K562 (cell line): ENCODE data around the gene AZU1. TPM values are rescaled to one million over a fixed set of nuclear protein-coding genes. Genes with fewer than 3 reads are reported as not detected.

Experiments
- CEBPG ChIP-seq, 3 experiments: fragments of 200-800 bp in 1 of 3; sonication (Bioruptor generic) in 1 of 3; sonication (generic) in 1 of 3; formaldehyde crosslinking in 1 of 3; IDR thresholded peaks in 2 of 3; conservative IDR thresholded peaks in 1 of 3; 2 replicates each; pipeline versions ENCODE4 v1.6.1 to v1.8.0; 2016 to 2022; ENCODE audit warnings: missing compliant biosample characterization in 2 of 3, missing genetic modification characterization in 2 of 3, mild to moderate bottlenecking in 1 of 3, missing genetic modification reagents in 1 of 3
- DPF2 ChIP-seq: fragments of 450-650 bp; IDR thresholded peaks from 2 replicates; pipeline ENCODE4 v1.6.1; 2016
- MCM2 ChIP-seq: fragments of 450-650 bp; IDR thresholded peaks from 2 replicates; pipeline ENCODE4 v1.6.1; 2017; ENCODE audit warnings: low read depth, mild to moderate bottlenecking
- POLR2A ChIP-seq: fragments of 450-650 bp; conservative IDR thresholded peaks from 2 replicates; pipeline ENCODE4 v1.6.1; 2016
- POLR2AphosphoS2 ChIP-seq: IDR thresholded peaks from 2 replicates; pipeline ENCODE4 v1.6.1; 2012; ENCODE audit warnings: low read length, improper control_type of control experiment
- POLR2B ChIP-seq: fragments of 450-650 bp; IDR thresholded peaks from 2 replicates; pipeline ENCODE4 v1.6.1; 2018; ENCODE audit warnings: low read depth; ENCODE audit not compliant: partially characterized antibody
- POLR2G ChIP-seq: fragments of 200-400 bp; formaldehyde crosslinking; IDR thresholded peaks from 2 replicates; pipeline ENCODE4 v1.6.1; 2017; ENCODE audit warnings: low read depth, mild to moderate bottlenecking, antibody characterized with exemption, low read length, moderate library complexity
- PRPF4 ChIP-seq: fragments of 200-400 bp; formaldehyde crosslinking; IDR thresholded peaks from one replicate; pipeline ENCODE4 v1.6.1; 2017; ENCODE audit warnings: low read length, low read depth, mild to moderate bottlenecking; ENCODE audit not compliant: insufficient read depth, poor library complexity, severe bottlenecking
- SNRNP70 ChIP-seq: fragments of 200-400 bp; formaldehyde crosslinking; optimal IDR thresholded peaks from 2 replicates; pipeline ENCODE3; 2017; ENCODE audit warnings: low read depth, low read length
- TFAP4 ChIP-seq: sonication (generic); formaldehyde crosslinking; IDR thresholded peaks from 2 replicates; pipeline ENCODE4 v1.8.0; 2022; ENCODE audit warnings: missing genetic modification reagents, mild to moderate bottlenecking, moderate library complexity, borderline replicate concordance
- ZBTB12 ChIP-seq: fragments of 250-450 bp; sonication (Bioruptor Pico); IDR thresholded peaks from 2 replicates; pipeline ENCODE4 v1.4.0; 2020
- polyA plus RNA-seq, 8 experiments: library from polyadenylated mRNA; depleted of rRNA in 4 of 8; stranded (reverse) in 5 of 8; unstranded in 3 of 8; fragments of >200 nt; fragmentation: Nextera tagmentation in 2 of 8; fragmentation: Illumina TruSeq in 1 of 8; extraction: Ambion mirVana in 2 of 8; extraction: Trizol in 1 of 8; gene quantifications; 2 replicates each; pipeline versions ENCODE4 v1.2.1 to v1.2.3, GENCODE V29; 2011 to 2014; ENCODE audit warnings: inconsistent platforms in 1 of 8, missing spikeins in 1 of 8
- total RNA-seq, 7 experiments: library from RNA; depleted of rRNA in 6 of 7; stranded (reverse); fragments of >200 nt in 6 of 7; fragmentation: Illumina TruSeq in 2 of 7; extraction: Trizol in 2 of 7; gene quantifications; 2 replicates each; pipeline versions ENCODE4 v1.2.1 to v1.2.3, GENCODE V29; 2011 to 2021; ENCODE audit warnings: low replicate concordance in 1 of 7
- TF ChIP-seq, protein P1 (sequence below), 2 experiments: IDR thresholded peaks; 2 replicates each; pipeline ENCODE4 v1.6.1; 2012; ENCODE audit warnings: improper control_type of control experiment in 2 of 2, low read depth in 2 of 2, low read length in 2 of 2, borderline replicate concordance in 1 of 2
- TF ChIP-seq, protein P2 (sequence below): fragments of 250-450 bp; sonication (Bioruptor Pico); IDR thresholded peaks from 2 replicates; pipeline ENCODE4 v1.5.0; 2022; ENCODE audit warnings: mild to moderate bottlenecking

AZU1 gene
- total and polyA plus RNA-seq, 9 of the 15 experiments (the other 6 are each of a cell fraction or from before 2014, with no cell fraction given): 0.29 to 1.9 (median 0.59) TPM; not detected in 3

DNA sequence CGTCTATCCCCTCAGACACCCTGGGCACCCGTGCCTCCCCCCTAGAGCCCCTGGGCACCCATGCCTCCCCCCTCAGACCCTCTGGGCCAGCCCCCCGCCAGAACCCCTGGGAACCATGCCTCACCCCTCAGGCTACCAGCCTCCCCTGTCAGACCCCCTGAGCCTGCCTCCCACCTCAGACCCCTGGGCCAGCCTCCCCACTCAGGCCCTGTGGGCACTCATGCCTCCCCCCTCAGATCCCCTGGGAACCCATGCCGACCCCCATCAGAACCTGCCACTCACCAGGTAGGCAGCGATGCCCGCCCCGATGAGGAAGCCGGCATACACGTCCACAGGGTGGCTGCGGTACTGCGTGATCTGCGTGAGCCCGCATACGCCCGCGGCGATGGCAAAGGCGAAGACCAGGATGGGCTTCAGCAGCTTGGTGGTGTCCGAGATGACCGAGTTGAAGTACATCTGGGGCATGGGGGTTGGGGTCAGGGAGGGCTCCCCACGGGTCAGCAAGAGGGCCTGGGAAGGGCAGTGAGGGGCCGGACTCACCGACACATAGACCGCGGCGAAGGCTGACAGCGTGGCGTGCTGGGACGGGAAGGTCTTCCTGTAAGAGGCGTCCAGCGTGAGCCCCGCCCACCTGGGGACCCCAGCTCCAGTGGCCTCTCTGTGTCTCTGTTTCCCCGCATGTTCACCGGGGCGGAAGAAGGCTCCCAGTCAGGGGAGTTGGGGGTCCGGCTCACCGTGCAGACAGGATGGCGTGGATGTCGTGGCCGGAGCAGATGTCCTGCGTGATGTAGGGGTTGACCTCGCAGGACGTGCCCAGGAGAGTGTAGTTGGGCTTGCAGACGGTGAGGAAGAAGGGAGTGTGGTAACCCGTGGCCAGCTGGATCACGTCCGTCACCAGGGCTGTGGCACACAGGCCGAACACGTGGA is 13.2 kb upstream of the AZU1 start (continued):
- TF ChIP-seq, protein P1, sequence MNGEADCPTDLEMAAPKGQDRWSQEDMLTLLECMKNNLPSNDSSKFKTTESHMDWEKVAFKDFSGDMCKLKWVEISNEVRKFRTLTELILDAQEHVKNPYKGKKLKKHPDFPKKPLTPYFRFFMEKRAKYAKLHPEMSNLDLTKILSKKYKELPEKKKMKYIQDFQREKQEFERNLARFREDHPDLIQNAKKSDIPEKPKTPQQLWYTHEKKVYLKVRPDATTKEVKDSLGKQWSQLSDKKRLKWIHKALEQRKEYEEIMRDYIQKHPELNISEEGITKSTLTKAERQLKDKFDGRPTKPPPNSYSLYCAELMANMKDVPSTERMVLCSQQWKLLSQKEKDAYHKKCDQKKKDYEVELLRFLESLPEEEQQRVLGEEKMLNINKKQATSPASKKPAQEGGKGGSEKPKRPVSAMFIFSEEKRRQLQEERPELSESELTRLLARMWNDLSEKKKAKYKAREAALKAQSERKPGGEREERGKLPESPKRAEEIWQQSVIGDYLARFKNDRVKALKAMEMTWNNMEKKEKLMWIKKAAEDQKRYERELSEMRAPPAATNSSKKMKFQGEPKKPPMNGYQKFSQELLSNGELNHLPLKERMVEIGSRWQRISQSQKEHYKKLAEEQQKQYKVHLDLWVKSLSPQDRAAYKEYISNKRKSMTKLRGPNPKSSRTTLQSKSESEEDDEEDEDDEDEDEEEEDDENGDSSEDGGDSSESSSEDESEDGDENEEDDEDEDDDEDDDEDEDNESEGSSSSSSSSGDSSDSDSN (IDR thresholded peaks at IDR 0.05; ENCODE audit: borderline replicate concordance in 1 of 2, low read depth in 2 of 2, low read length in 2 of 2): no peak
- TF ChIP-seq CEBPG (CRISPR knock-in tag; IDR thresholded peaks at IDR 0.05): no peak
- TF ChIP-seq CEBPG (tag; conservative IDR thresholded peaks at IDR 0.05 in 1 of 2, IDR thresholded peaks at IDR 0.05 in 1 of 2): no peak
- no peak for TF ChIP-seq SNRNP70
- peak; percentile 70 for TF ChIP-seq POLR2G
- peak; percentile 30 for TF ChIP-seq PRPF4
- no peak for TF ChIP-seq TFAP4 (CRISPR knock-in tag)
- no peak for TF ChIP-seq ZBTB12 (CRISPR knock-in tag)
- TF ChIP-seq DPF2: no peak
- TF ChIP-seq POLR2A: 0 out of 2 replicates have a peak, but pooled peaks have one; percentile 33
- TF ChIP-seq POLR2AphosphoS2: peak; percentile 44
- TF ChIP-seq, protein P2, sequence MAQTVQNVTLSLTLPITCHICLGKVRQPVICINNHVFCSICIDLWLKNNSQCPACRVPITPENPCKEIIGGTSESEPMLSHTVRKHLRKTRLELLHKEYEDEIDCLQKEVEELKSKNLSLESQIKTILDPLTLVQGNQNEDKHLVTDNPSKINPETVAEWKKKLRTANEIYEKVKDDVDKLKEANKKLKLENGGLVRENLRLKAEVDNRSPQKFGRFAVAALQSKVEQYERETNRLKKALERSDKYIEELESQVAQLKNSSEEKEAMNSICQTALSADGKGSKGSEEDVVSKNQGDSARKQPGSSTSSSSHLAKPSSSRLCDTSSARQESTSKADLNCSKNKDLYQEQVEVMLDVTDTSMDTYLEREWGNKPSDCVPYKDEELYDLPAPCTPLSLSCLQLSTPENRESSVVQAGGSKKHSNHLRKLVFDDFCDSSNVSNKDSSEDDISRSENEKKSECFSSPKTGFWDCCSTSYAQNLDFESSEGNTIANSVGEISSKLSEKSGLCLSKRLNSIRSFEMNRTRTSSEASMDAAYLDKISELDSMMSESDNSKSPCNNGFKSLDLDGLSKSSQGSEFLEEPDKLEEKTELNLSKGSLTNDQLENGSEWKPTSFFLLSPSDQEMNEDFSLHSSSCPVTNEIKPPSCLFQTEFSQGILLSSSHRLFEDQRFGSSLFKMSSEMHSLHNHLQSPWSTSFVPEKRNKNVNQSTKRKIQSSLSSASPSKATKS (CRISPR knock-in tag): no peak
- peak; percentile 10 for TF ChIP-seq POLR2B
- no peak for TF ChIP-seq MCM2
